ENCODE results near the gene HBZ. TPM values are rescaled to one million over a fixed set of nuclear protein-coding genes. Genes with fewer than 3 reads are reported as not detected.
A peak's percentile ranks its signal among the peaks of the same experiment; 100 is the strongest.

The HBZ gene
- total and polyA plus RNA-seq, 2 donors (not counting 1 experiment from before 2014, with no cell fraction given): not detected

GRCh38 chr16:180681-181564 is 28.5 kb downstream of the HBZ start:
- no peak for TF ChIP-seq CTCF (conservative IDR thresholded peaks at IDR 0.05 in 1 of 2, IDR thresholded peaks at IDR 0.05 in 1 of 2; ENCODE audit: low read depth in 1 of 2, low read length in 2 of 2)
- TF ChIP-seq EZH2 (IDR thresholded peaks at IDR 0.05; ENCODE audit: low read length, missing control alignments): no peak
- peaks cover 21% of the 10 kb centered on the region for H3K27me3 ChIP-seq (ENCODE audit: control insufficient read depth, insufficient read depth, low read length)
- no peak overlapping the region for H2AFZ ChIP-seq (ENCODE audit: low read length)
- H3K4me1 ChIP-seq (ENCODE audit: control insufficient read depth, extremely low read depth, insufficient read depth, low read length): peaks cover 6% of the 10 kb centered on the region
- DNase-seq (ENCODE audit: low read depth in 2 of 2): peak; percentile 52 to 57
- H3K36me3 ChIP-seq (ENCODE audit: control insufficient read depth, insufficient read depth, low read length): peaks cover 8% of the 10 kb centered on the region
- no peaks in the 10 kb centered on the region for H4K20me1 ChIP-seq (ENCODE audit: control insufficient read depth, extremely low read depth, insufficient read depth, low read length)
- peak overlapping the region in 2 of 4 experiments; percentile 12 to 46 for H3K4me3 ChIP-seq (replicated peaks in 1 of 4; ENCODE audit: control extremely low read depth in 1 of 4, insufficient read depth in 1 of 4, low read depth in 3 of 4, low read length in 4 of 4)
- H3K9ac ChIP-seq (ENCODE audit: insufficient read depth, low read length): no peak overlapping the region
- peak overlapping the region; percentile 72 for H3K4me2 ChIP-seq (ENCODE audit: extremely low read depth, insufficient read depth, low read length)
- no peak overlapping the region for H3K27ac ChIP-seq (ENCODE audit: insufficient read depth, low read length)
- no peaks in the 10 kb centered on the region for H3K9me3 ChIP-seq (ENCODE audit: control insufficient read depth, insufficient read depth, low read depth, low read length)
- no peaks in the 10 kb centered on the region for H3K79me2 ChIP-seq (ENCODE audit: control insufficient read depth, insufficient read depth, low read length)

- Histone ChIP-seq H3K9me3 (ENCODE audit: control insufficient read depth, insufficient read depth, low read depth, low read length) (no peaks in the 10 kb centered on the region), H3K36me3 (ENCODE audit: control insufficient read depth, insufficient read depth, low read length) (peaks cover 8% of the 10 kb centered on the region), H3K9ac (ENCODE audit: insufficient read depth, low read length) (no peak overlapping the region), H3K4me3 (replicated peaks in 1 of 4; ENCODE audit: control extremely low read depth in 1 of 4, insufficient read depth in 1 of 4, low read depth in 3 of 4, low read length in 4 of 4) (no peak overlapping the region), H3K4me2 (ENCODE audit: extremely low read depth, insufficient read depth, low read length) (no peak overlapping the region), H3K27ac (ENCODE audit: insufficient read depth, low read length) (no peak overlapping the region), H4K20me1 (ENCODE audit: control insufficient read depth, extremely low read depth, insufficient read depth, low read length) (no peaks in the 10 kb centered on the region), H3K4me1 (ENCODE audit: control insufficient read depth, extremely low read depth, insufficient read depth, low read length) (peaks cover 6% of the 10 kb centered on the region), H3K27me3 (ENCODE audit: control insufficient read depth, insufficient read depth, low read length) (peaks cover 21% of the 10 kb centered on the region), H2AFZ (ENCODE audit: low read length) (no peak overlapping the region), H3K79me2 (ENCODE audit: control insufficient read depth, insufficient read depth, low read length) (no peaks in the 10 kb centered on the region)
- TF ChIP-seq CTCF (conservative IDR thresholded peaks at IDR 0.05 in 1 of 2, IDR thresholded peaks at IDR 0.05 in 1 of 2; ENCODE audit: low read depth in 1 of 2, low read length in 2 of 2): peak; percentile 71
- TF ChIP-seq EZH2 (IDR thresholded peaks at IDR 0.05; ENCODE audit: low read length, missing control alignments): no peak
- peak in 1 of 2 donors; percentile 16 for DNase-seq (ENCODE audit: low read depth in 2 of 2)
These were observed 29.1 kb downstream of the HBZ start for GRCh38 chr16:181565-182021.

- H3K27me3 ChIP-seq (ENCODE audit: control insufficient read depth, insufficient read depth, low read length): peaks cover 15% of the 10 kb centered on the region
- H3K4me3 ChIP-seq (replicated peaks in 1 of 4; ENCODE audit: control extremely low read depth in 1 of 4, insufficient read depth in 1 of 4, low read depth in 3 of 4, low read length in 4 of 4): no peak overlapping the region
- H3K9me3 ChIP-seq (ENCODE audit: control insufficient read depth, insufficient read depth, low read depth, low read length): no peaks in the 10 kb centered on the region
- no peak overlapping the region for H3K27ac ChIP-seq (ENCODE audit: insufficient read depth, low read length)
- no peaks in the 10 kb centered on the region for H4K20me1 ChIP-seq (ENCODE audit: control insufficient read depth, extremely low read depth, insufficient read depth, low read length)
- H3K36me3 ChIP-seq (ENCODE audit: control insufficient read depth, insufficient read depth, low read length): peaks cover 11% of the 10 kb centered on the region
- no peak overlapping the region for H3K9ac ChIP-seq (ENCODE audit: insufficient read depth, low read length)
- H3K79me2 ChIP-seq (ENCODE audit: control insufficient read depth, insufficient read depth, low read length): no peaks in the 10 kb centered on the region
- no peak for DNase-seq (ENCODE audit: low read depth in 2 of 2)
- no peak overlapping the region for H3K4me2 ChIP-seq (ENCODE audit: extremely low read depth, insufficient read depth, low read length)
- no peak for TF ChIP-seq CTCF (conservative IDR thresholded peaks at IDR 0.05 in 1 of 2, IDR thresholded peaks at IDR 0.05 in 1 of 2; ENCODE audit: low read depth in 1 of 2, low read length in 2 of 2)
- TF ChIP-seq EZH2 (IDR thresholded peaks at IDR 0.05; ENCODE audit: low read length, missing control alignments): no peak
- no peak overlapping the region for H2AFZ ChIP-seq (ENCODE audit: low read length)
- peaks cover 6% of the 10 kb centered on the region for H3K4me1 ChIP-seq (ENCODE audit: control insufficient read depth, extremely low read depth, insufficient read depth, low read length)
These were observed 30.6 kb downstream of the HBZ start for GRCh38 chr16:183005-183404.
